GM21381 (cell line): Measurements from ENCODE around the gene FBXL20.
"Not testable (repeated sequence)": the region's sequence is repeated elsewhere in the genome, so short reads cannot be mapped to it uniquely, and the experiment has no call there.

ENCODE experiments used
- ATAC-seq: cut with Tn5 transposase; IDR thresholded peaks from one replicate; pipeline ENCODE4 v1.9.1; 2021; ENCODE audit warnings: mild to moderate bottlenecking, moderate library complexity; ENCODE audit not compliant: unreplicated experiment

FBXL20 gene

DNA sequence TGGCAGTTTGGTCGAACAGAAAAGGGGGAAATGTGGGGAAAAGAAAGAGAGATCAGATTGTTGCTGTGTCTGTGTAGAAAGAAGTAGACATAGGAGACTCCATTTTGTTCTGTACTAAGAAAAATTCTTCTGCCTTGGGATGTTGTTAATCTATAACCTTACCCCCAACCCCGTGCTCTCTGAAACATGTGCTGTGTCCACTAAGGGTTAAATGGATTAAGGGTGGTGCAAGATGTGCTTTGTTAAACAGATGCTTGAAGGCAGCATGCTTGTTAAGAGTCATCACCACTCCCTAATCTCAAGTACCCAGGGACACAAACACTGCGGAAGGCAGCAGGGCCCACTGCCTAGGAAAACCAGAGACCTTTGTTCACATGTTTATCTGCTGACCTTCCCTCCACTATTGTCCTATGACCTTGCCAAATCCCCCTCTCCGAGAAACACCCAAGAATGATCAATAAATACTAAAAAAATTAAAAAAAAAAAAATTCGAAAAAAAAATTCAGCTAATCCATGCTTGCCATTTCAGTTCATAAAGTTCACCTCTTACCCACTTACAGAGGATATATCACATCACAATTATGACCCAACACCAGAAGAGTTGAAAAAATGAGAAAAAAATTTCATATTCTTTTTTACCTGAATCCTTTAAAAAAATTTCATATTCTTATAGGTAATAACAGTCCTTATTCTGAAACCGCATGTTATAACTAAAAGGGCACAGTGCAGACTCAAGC lies 67.2 kb downstream of the FBXL20 start:
- not testable (repeated sequence) for ATAC-seq

DNA sequence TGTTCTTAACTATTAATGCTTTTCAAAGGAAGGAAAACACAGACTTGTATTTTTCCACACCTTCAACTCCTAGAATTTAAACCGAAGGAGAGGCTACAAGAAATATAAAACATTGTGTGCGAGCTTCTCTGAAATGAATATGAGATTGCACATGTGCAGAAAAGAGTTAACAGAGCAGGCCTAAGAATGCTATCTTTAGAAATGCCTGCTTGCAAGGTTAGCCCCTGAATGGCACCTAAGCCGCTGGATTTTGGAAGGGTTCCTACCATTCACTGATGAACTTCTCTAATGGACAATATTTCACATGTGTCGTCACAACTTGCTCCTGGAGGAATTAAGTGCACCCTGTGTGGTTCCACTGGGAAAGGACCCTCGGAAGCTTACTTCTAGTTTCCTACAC lies 69.3 kb downstream of the FBXL20 start:
- ATAC-seq: no peak

DNA sequence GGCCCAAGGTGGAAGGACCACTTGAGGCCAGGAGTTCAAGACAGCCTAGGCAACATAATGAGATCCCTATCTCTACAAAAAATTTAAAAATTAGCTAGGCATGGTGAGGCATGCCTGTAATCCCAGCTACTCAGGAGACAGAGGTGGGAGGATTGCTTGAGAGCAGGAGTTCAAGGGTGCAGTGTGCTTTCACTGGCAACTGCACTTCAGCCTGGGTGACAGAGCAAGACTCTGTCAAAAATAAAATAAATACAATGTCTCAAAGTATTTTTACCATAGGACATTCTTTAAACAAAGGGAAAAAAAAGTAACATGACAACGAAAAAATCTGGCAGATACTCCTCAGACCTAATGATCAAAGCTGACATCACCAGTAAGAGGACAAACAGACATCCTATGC lies 72.6 kb downstream of the FBXL20 start:
- ATAC-seq: no peak

DNA sequence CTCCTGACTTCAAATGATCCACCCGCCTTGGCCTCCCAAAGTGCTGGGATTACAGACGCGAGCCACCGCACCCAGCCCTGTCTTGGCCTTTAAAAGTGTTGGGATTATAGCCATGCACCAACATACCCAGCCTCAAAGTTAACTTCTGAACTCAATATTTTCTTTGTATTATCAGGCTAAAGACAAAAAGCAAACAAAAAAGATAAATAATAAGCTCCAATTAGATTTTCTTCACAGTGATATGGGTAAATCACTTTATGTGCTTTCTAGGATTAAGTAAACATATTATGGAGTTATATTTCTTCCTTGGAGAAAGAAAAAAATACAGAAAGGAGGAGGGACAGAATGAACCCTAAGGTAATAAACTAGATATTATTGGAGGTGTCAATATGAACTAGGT lies 74.3 kb downstream of the FBXL20 start:
- no peak for ATAC-seq

GRCh38 chr17:39325528-39326240 lies 75.7 kb downstream of the FBXL20 start:
- no peak for ATAC-seq

- ATAC-seq: no peak
Measured at GRCh38 chr17:39318636-39319035, 82.8 kb downstream of the FBXL20 start.

DNA sequence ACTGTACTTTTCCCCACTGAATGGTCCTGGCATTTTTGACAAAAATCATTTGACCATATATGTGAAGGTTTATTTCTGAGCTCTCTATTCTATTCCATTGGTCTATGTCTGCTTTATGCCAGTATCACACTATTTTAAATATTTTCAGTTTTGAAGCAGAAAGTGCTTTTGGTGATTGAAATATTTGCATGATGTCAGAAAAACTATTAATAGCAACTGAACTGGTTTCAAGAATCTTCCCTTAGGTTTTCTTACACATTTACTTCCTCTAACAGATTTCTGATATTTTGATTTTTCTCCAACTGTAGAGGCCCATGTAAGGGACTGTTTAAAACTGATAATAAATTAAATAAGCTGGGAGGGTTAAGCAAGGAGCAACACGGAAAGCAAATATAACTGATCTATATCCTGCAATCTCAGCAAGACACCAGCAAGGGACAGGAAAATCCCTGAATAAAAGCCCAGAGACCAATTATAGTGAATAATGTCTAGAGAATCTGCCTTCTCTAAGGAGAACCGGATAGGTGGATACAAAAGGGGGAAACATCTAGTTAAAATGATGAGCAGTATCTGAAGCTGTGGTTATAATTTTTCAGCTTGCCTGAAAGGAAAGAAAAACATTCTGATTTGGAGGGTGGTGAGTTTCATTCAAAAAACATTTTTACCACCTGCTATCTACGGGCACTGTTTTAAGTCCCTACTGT lies 94.8 kb downstream of the FBXL20 start:
- ATAC-seq: no peak

DNA sequence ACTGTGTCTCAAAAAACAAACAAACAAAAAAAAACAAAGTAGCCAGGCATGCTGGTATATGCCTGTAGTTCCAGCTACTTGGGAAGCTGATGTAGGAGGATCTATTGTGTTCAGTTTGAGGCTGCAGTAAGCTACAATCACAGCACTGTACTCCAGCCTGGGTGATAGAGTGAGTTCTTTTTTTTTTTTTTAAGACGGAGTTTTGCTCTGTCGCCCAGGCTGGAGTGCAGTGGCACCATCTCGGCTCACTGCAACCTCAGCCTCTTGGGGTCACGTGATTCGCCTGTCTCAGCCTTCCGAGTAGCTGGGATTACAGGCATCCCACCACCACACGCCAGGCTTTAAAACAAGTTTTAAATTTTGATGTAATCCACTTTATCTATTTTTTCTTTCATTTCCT lies 95.4 kb downstream of the FBXL20 start:
- no peak for ATAC-seq

- no peak for ATAC-seq
Measured at GRCh38 chr17:39304188-39304587, 97.2 kb downstream of the FBXL20 start.

DNA sequence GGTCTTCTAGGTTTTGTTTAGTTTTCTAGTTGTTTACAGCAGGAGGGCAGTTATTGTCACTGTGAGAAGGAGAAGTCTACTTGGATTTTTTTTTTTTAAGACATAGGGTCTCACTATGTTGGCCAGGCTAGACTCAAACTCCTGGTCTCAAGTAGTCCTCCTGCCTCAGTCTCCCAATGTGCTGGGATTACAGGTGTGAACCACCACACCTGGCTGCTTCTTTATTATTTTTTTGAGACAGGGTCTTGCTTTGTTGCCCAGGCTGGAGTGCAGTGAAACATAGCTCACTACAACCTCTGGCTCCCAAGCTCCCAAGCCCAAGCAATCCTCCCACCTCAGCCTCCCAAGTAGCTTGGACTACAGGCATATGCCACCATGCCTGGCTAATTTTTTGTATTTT lies 107.4 kb downstream of the FBXL20 start:
- no peak for ATAC-seq

DNA sequence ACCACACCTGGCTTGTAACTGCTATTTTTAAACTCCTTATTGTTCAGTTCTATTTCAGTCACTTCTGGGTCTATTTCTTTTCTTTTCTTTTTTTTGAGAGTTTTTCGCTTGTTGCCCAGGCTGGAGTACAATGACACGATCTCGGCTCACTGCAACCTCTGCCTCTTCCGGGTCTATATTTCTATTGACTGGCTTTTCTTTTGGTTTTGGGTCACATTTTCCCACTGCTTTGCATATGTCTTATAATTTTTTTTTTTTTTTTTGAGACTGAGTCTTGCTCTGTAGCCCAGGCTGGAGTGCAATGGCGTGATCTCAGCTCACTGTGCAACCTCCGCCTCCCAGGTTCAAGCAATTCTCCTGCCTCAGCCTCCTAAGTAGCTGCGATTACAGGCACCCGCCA lies 108.9 kb downstream of the FBXL20 start:
- not testable (repeated sequence) for ATAC-seq

- not testable (repeated sequence) for ATAC-seq
Measured at GRCh38 chr17:39286513-39286912, 114.9 kb downstream of the FBXL20 start.

GRCh38 chr17:39284685-39285084 lies 116.7 kb downstream of the FBXL20 start:
- no peak for ATAC-seq

- ATAC-seq: no peak
Measured at GRCh38 chr17:39283896-39284295, 117.5 kb downstream of the FBXL20 start.

GRCh38 chr17:39283098-39283497 lies 118.3 kb downstream of the FBXL20 start:
- ATAC-seq: no peak

GRCh38 chr17:39281806-39282205 lies 119.6 kb downstream of the FBXL20 start:
- ATAC-seq: no peak

DNA sequence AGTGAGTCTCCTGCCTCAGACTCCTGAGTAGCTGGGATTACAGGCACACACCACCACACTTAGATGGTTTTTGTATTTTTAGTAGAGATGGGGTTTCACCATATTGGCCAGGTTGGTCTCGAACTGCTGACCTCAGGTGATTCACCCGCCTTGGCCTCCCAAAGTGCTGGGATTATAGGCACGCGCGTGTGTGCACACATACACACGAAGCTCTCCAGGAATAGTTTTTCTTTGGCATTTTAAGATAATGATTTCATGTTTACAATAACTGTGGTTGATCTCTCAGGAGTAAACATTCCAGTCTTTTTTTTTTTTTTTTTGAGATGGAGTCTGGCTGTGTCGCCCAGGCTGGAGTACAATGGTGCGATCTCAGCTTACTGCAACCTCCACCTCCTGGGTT lies 123.2 kb downstream of the FBXL20 start:
- ATAC-seq: not testable (repeated sequence)

GRCh38 chr17:39277110-39277509 lies 124.3 kb downstream of the FBXL20 start:
- no peak for ATAC-seq

DNA sequence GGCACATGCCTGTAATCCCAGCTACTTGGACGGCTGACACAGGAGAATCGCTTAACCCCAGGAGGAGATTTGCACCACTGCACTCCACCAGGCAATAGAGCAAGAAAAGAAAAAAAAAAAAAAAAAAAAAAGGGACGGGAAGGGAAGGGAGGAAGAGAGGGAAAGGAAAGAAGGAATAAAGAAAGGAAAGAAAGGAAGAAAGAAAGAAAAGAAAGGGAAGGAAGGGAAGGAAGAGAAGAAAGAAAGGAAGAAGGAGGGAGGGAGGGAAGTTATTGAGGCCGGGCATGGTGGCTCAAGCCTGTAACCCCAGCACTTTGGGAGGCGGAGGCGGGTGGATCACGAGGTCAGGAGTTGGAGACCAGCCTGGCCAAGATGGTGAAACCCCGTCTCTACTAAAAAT lies 125.3 kb downstream of the FBXL20 start:
- ATAC-seq: no peak

GRCh38 chr17:39271546-39271945 lies 129.9 kb downstream of the FBXL20 start:
- ATAC-seq: no peak

DNA sequence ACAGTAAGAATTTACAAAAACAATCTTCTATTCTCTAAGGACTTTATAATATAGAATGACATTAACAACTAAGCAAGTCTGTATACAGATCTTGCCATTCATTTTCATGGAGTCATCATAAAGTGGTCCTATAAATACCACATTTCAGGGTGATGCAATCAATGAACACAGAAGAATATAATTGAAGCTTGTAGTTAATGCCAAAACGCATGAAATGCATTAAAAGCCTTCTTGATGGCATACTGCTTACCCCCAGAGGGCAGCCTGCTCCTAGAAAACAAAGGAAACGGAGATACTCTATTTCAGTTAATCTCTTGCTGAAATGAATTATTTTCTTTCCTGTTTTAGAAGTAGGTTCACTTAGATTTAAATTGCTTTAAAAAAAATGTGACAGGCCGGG lies 130.5 kb downstream of the FBXL20 start:
- ATAC-seq: no peak

GRCh38 chr17:39264119-39264518 lies 137.3 kb downstream of the FBXL20 start:
- ATAC-seq: no peak
